ENCODE data around the gene DDX54. TPM values are rescaled to one million over a fixed set of nuclear protein-coding genes. Genes with fewer than 3 reads are reported as not detected.
"Not testable (repeated sequence)": the region's sequence is repeated elsewhere in the genome, so short reads cannot be mapped to it uniquely, and the experiment has no call there.

The DDX54 gene
- total RNA-seq, 1 donor from 2014 or later: 46.6 TPM

DNA sequence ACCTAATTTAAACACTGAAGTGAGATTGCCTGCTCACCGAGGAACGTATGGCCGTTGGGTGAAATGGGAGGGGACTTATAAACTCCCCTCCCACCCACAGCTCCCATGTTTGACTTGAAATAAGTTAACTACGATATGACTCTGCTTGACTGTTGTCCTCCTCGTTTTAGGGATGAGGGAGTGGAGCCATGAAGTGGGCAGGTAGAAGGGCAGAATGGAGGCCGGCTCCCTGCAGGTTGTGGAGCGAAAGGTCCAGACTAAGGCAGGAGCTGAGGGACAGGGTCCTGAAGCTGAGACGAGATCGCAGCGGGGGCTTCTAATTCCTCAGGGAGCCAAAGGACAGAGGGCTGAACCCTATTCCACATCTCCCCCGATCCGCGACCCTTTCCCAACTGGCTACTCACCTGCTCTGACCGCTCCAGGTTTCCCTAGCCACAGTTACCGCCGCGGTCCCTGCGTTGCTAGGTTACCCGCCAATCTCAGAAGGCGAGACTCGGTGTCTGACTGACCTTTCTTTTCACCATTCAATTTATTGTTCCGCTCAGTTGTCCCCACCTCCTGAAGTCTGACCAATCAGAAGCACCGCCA, 35.4 kb upstream of the DDX54 start:
- no peak for ATAC-seq

DNA sequence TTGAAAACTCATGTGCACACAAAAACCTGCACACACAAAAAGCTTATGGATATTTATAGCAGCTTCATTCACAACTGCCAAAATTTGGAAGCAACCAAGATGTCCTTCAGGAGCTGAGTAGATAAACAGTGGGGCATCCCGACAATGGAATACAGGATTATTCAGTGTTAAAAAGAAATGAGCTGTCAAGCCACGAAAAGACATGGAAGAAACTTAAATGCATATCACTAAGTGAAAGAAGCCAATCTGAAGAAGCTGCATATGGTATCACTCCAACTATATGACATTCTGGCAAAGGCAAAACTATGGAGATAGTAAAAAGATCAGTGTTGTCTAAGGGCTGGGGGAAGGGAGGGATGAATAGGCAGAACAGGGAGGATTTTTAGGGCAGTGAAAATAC, 30.7 kb upstream of the DDX54 start:
- ATAC-seq: no peak

GRCh38 chr12:113214895-113215400, 29.7 kb upstream of the DDX54 start:
- peak; percentile 58 for ATAC-seq

GRCh38 chr12:113211160-113211559, 25.9 kb upstream of the DDX54 start:
- no peak for ATAC-seq

GRCh38 chr12:113208041-113208934, 23.0 kb upstream of the DDX54 start:
- peak; percentile 63 for ATAC-seq

- ATAC-seq: peak; percentile 5
Measured at GRCh38 chr12:113207613-113208040, 22.3 kb upstream of the DDX54 start.

- not testable (repeated sequence) for ATAC-seq
Measured at GRCh38 chr12:113206802-113207201, 21.5 kb upstream of the DDX54 start.

GRCh38 chr12:113204804-113205203, 19.5 kb upstream of the DDX54 start:
- ATAC-seq: peak; percentile 37

DNA sequence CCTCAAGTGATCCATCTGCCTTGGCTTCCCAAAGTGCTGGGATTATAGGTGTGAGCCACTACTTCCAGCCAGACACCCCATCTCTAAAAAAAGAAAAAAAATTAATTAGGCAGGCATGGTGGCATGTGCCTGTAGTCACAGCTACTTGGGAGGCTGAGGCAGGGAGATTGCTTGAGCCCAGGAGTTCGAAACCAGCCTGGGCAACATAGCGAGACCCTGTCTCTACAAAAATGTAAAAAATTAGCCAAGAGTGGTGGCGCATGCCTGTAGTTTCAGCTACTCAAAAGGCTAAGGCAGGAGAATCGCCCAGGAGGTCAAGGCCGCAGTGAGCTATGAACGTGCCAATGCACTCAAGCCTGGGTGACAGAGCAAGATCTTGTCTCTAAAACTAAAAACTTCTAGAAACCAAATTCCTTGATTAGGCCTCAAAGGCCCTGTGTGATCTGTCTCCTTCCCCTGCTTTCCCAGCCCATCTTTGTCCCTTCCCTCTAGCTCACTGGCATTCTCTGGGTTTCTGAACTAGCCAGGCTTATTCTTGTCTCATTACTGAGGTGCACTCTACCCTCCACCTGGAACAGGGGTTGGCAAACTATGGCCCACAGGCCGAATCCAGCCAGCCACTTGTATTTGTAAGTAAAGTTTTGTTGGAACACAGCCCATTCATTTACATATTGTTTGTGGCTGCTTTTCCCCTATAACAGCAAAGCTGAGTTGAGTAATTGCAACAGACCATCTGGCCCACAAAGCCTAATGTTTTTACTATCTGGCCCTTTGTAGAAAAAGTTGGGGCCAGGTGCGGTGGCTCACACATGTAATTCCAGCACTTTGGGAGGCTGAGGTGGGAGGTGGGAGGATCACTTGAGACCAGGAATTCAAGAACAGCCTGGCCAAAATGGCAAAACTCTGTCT, 18.8 kb upstream of the DDX54 start:
- no peak for ATAC-seq

GRCh38 chr12:113202300-113203075, 17.2 kb upstream of the DDX54 start:
- ATAC-seq: no peak

- no peak for ATAC-seq
Measured at GRCh38 chr12:113201187-113202177, 16.2 kb upstream of the DDX54 start.

- ATAC-seq: no peak
Measured at GRCh38 chr12:113200021-113200797, 14.9 kb upstream of the DDX54 start.

- no peak for ATAC-seq
Measured at GRCh38 chr12:113198296-113198695, 13.0 kb upstream of the DDX54 start.

DNA sequence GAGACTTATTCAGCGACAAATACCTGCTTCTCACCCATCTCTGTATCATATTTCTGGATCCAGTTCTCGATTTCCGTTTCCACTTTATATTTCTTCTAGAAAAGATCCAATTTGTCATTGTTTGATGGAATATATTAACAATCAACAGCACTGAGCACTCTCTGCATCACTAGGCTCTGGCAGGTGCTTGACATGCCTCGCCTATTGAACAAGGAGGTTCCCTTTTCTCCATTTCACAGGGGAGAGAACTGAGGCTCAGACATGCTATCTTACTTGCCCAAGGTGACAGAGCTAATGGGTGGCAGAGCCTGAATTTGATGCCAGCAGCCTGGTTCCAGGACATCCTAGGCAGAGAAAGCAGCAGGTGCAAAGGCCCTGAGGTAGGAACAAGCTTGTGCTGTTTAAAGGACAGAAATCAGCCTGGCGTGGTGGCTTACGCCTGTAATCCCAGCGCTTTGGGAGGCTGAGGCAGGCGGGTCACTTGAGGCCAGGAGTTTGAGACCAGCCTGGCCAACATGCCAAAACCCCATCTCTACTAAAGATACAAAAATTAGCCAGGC, 12.3 kb upstream of the DDX54 start:
- no peak for ATAC-seq

DNA sequence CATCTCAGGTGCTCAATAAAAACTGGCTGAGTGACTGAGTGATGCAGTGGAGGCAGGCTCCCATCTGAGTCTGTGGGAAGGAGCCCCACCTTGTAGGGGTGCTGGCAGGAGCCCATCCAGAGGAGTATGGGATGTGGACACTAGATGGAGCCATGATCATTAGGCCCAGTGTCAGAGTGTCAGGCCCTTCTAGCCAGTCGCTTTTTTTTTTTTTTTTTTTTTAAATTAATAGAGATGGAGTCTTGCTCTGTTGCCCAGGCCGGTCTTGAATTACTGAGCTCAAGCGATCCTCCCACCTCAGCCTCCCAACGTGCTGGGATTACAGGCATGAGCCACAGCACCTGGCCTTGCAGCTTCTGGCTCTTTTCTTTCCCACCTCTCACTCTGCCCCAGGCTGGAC, 11.7 kb upstream of the DDX54 start:
- peak; percentile 91 for ATAC-seq

DNA sequence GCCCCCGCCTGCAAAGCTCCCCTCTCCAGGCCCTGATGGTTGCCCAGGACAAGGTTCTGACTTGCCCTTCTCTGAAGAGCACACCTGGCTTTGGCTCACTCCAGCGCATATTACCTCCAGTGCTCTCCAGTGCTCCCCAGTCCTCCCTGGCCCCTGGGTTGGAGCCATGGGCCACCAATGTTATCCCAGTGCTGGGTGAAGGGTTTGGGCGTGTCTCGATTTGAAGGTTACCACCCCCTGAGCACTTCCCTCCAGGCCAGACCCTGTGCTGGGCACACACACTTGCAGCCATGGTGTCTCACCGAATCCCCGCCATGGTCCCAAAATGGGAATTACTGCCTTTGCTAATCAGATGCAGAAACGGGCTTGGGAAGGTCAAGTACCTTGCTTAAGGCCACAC, 11.3 kb upstream of the DDX54 start:
- ATAC-seq: no peak

- ATAC-seq: no peak
Measured at GRCh38 chr12:113195598-113195997, 10.3 kb upstream of the DDX54 start.

- ATAC-seq: no peak
Measured at GRCh38 chr12:113194971-113195391, 9.7 kb upstream of the DDX54 start.

DNA sequence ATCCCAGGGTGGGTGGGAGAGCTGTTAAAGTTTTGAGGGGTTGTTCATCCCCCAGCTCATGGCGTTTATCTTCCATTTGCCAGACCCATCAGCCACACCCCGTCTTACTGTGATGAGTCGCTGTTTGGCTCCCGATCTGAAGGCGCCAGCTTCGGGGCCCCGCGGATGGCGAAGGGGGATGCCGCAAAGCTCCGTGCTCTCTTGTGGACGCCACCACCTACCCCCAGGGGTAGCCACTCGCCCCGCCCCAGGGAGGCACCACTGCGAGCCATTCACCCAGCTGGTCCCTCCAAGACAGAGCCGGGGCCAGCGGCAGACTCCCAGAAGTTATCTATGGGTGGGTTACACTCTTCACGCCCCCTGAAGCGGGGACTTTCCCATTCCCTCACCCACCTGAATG, 5.9 kb upstream of the DDX54 start:
- ATAC-seq: no peak

All from esophagus mucosa (tissue), 1 donor.